ENCODE data around the gene POC5.
"Not testable (repeated sequence)": the region's sequence is repeated elsewhere in the genome, so short reads cannot be mapped to it uniquely, and the experiment has no call there.

The POC5 gene

GRCh38 chr5:75710637-75711036 is 6.6 kb downstream of the POC5 start:
- TF ChIP-seq HDGF (IDR thresholded peaks at IDR 0.05; ENCODE audit: borderline replicate concordance) (no peak), SP1 (IDR thresholded peaks at IDR 0.05) (no peak), ARNT (IDR thresholded peaks at IDR 0.05) (no peak)
- ChIA-PET POLR2A (no interaction called here), CTCF (no interaction called here)
- no peak for DNase-seq (ENCODE audit: extremely low spot score)

DNA sequence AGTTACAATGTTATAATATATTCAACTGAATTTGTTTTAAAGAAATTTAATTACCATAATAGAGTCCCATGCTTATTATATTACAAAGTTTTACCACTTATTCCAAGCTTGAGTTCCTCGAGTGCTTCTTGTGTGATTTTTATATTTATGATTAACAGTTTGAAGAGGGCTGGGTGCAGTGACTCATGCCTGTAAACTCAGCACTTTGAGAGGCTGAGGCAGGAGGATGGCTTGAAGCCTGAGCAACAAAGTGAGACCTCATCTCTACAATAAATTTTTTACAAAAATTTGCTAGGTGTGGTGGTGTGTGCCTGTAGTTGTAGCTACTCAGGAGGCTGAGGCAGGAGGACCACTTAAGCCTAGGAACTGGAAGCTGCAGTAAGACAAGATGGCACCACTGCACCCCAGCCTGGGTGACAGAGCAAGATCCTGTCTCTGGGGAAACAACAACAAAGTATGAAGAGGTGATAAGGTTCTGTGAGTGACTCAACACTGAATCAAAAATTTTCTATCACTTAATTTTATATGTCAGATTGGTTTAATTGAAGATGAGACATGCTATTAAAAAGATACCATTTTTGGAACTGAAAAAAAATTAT is 9.2 kb downstream of the POC5 start:
- CTCF ChIA-PET: no interaction called here
- no peak for DNase-seq (ENCODE audit: extremely low spot score)
- TF ChIP-seq FOXA1 (IDR thresholded peaks at IDR 0.05): no peak
- no peak for TF ChIP-seq CTBP1 (IDR thresholded peaks at IDR 0.05; ENCODE audit: borderline replicate concordance)
- no peak for TF ChIP-seq ARNT (IDR thresholded peaks at IDR 0.05)
- no peak for TF ChIP-seq L3MBTL2 (conservative IDR thresholded peaks at IDR 0.05)
- TF ChIP-seq FOXM1 (IDR thresholded peaks at IDR 0.05; ENCODE audit: borderline replicate concordance): no peak
- no peak for TF ChIP-seq SP1 (IDR thresholded peaks at IDR 0.05)
- no peak for TF ChIP-seq HDGF (IDR thresholded peaks at IDR 0.05; ENCODE audit: borderline replicate concordance)
- no peak for TF ChIP-seq ZNF384 (IDR thresholded peaks at IDR 0.05)
- TF ChIP-seq, protein P1, sequence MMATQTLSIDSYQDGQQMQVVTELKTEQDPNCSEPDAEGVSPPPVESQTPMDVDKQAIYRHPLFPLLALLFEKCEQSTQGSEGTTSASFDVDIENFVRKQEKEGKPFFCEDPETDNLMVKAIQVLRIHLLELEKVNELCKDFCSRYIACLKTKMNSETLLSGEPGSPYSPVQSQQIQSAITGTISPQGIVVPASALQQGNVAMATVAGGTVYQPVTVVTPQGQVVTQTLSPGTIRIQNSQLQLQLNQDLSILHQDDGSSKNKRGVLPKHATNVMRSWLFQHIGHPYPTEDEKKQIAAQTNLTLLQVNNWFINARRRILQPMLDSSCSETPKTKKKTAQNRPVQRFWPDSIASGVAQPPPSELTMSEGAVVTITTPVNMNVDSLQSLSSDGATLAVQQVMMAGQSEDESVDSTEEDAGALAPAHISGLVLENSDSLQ (IDR thresholded peaks at IDR 0.05): no peak
- no peak for TF ChIP-seq TARDBP (IDR thresholded peaks at IDR 0.05)
- no peak for TF ChIP-seq BHLHE40 (IDR thresholded peaks at IDR 0.05; ENCODE audit: borderline replicate concordance)
- TF ChIP-seq NFRKB (IDR thresholded peaks at IDR 0.05): no peak
- TF ChIP-seq LEF1 (IDR thresholded peaks at IDR 0.05; ENCODE audit: borderline replicate concordance): no peak
- TF ChIP-seq FOXK2 (IDR thresholded peaks at IDR 0.05): no peak
- TF ChIP-seq SUZ12 (IDR thresholded peaks at IDR 0.05): no peak
- no peak for TF ChIP-seq ELF4 (IDR thresholded peaks at IDR 0.05)
- POLR2A ChIA-PET: interaction anchor here (2.6 kb wide), 1 partner anchor 9 kb away, joined by 10 read pairs; the partner anchor contains the start of gene POC5

DNA sequence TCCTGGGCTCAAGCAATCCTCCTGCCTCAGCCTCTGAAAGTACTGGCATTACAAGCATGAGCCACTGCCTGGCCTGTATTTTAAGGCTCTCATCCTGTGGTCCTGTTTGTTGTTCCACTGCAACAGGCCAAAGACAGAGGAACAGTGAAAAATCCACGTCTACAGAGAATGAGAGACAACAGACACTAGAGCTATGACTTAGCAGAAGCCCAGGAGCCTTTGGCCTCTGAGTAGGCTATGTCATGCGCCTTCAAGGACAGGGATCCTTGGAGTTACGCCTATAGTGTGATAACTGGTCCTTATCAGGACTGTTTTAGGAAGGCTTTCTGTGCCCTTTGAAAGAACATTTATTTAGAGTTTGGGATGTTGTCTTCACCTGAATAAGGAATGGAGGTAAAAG is 10.5 kb downstream of the POC5 start:
- DNase-seq (ENCODE audit: extremely low spot score): no peak
- ChIA-PET CTCF (no interaction called here), POLR2A (interaction anchor here (2.6 kb wide), 1 partner anchor 10 kb away, joined by 10 read pairs; the partner anchor contains the start of gene POC5)
- TF ChIP-seq FOXK2 (IDR thresholded peaks at IDR 0.05) (no peak), NFRKB (IDR thresholded peaks at IDR 0.05) (no peak), ELF4 (IDR thresholded peaks at IDR 0.05) (no peak), BHLHE40 (IDR thresholded peaks at IDR 0.05; ENCODE audit: borderline replicate concordance) (no peak), FOXA1 (IDR thresholded peaks at IDR 0.05) (no peak), LEF1 (IDR thresholded peaks at IDR 0.05; ENCODE audit: borderline replicate concordance) (no peak), ARNT (IDR thresholded peaks at IDR 0.05) (no peak), CTBP1 (IDR thresholded peaks at IDR 0.05; ENCODE audit: borderline replicate concordance) (no peak), SP1 (IDR thresholded peaks at IDR 0.05) (no peak), TARDBP (IDR thresholded peaks at IDR 0.05) (no peak), SUZ12 (IDR thresholded peaks at IDR 0.05) (no peak)

GRCh38 chr5:75706016-75706415 is 11.2 kb downstream of the POC5 start:
- TF ChIP-seq NFRKB (IDR thresholded peaks at IDR 0.05) (no peak), FOXK2 (IDR thresholded peaks at IDR 0.05) (no peak), LEF1 (IDR thresholded peaks at IDR 0.05; ENCODE audit: borderline replicate concordance) (no peak), ZNF384 (IDR thresholded peaks at IDR 0.05) (no peak), ELF4 (IDR thresholded peaks at IDR 0.05) (no peak), SP1 (IDR thresholded peaks at IDR 0.05) (no peak)
- no peak for DNase-seq (ENCODE audit: extremely low spot score)
- ChIA-PET CTCF (no interaction called here), POLR2A (interaction anchor here (2.6 kb wide), 1 partner anchor 11 kb away, joined by 10 read pairs; the partner anchor contains the start of gene POC5)

GRCh38 chr5:75701856-75702255 is 15.4 kb downstream of the POC5 start:
- CTCF ChIA-PET: no interaction called here
- DNase-seq (ENCODE audit: extremely low spot score): no peak
- TF ChIP-seq LEF1 (IDR thresholded peaks at IDR 0.05; ENCODE audit: borderline replicate concordance) (no peak), L3MBTL2 (conservative IDR thresholded peaks at IDR 0.05) (no peak), ARNT (IDR thresholded peaks at IDR 0.05) (no peak)

GRCh38 chr5:75695472-75696351 is 21.5 kb downstream of the POC5 start:
- DNase-seq (ENCODE audit: extremely low spot score); CTCF ChIA-PET: not testable (repeated sequence)
- POLR2A ChIA-PET: interaction anchor here (1.1 kb wide), 1 partner anchor 14 kb away, joined by 3 read pairs; no protein-coding TSS in a partner anchor

More at GRCh38 chr5:75701856-75702255, 15.4 kb downstream of the POC5 start:
- POLR2A ChIA-PET: no interaction called here

DNA sequence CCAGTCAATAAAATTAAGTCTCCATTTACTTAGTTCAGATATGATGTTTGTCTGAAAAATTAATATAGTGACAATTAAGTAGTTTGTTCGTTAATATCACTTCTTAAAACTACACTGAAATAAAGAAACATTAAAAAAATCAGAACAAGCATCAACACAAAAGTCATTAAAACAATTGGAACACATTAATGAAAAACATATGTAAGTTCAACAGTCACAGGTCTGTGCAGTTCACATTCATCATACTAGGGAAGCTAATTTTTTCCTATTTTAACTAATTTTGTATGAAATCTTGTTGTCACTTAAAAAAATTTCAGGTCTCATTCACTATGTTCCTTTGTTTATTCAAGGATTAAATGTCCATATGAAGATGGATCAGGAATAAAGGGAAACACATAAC is 22.5 kb downstream of the POC5 start:
- DNase-seq (ENCODE audit: extremely low spot score): no peak
- ChIA-PET POLR2A (no interaction called here), CTCF (no interaction called here)
- TF ChIP-seq CTBP1 (IDR thresholded peaks at IDR 0.05; ENCODE audit: borderline replicate concordance): no peak
- TF ChIP-seq HDGF (IDR thresholded peaks at IDR 0.05; ENCODE audit: borderline replicate concordance): no peak
- no peak for TF ChIP-seq LEF1 (IDR thresholded peaks at IDR 0.05; ENCODE audit: borderline replicate concordance)
- TF ChIP-seq BHLHE40 (IDR thresholded peaks at IDR 0.05; ENCODE audit: borderline replicate concordance): no peak
- TF ChIP-seq ARNT (IDR thresholded peaks at IDR 0.05): no peak
- no peak for TF ChIP-seq FOXK2 (IDR thresholded peaks at IDR 0.05)
- TF ChIP-seq TARDBP (IDR thresholded peaks at IDR 0.05): no peak
- TF ChIP-seq SUZ12 (IDR thresholded peaks at IDR 0.05): no peak
- no peak for TF ChIP-seq FOXM1 (IDR thresholded peaks at IDR 0.05; ENCODE audit: borderline replicate concordance)
- TF ChIP-seq L3MBTL2 (conservative IDR thresholded peaks at IDR 0.05): no peak
- TF ChIP-seq, protein P1 (IDR thresholded peaks at IDR 0.05): no peak
- TF ChIP-seq SP1 (IDR thresholded peaks at IDR 0.05): no peak
- no peak for TF ChIP-seq ELF4 (IDR thresholded peaks at IDR 0.05)
- no peak for TF ChIP-seq ZNF384 (IDR thresholded peaks at IDR 0.05)
- no peak for TF ChIP-seq FOXA1 (IDR thresholded peaks at IDR 0.05)
- TF ChIP-seq NFRKB (IDR thresholded peaks at IDR 0.05): no peak

All from HEK293T (cell line).